ENCODE results near the gene GMDS.

The GMDS gene

DNA sequence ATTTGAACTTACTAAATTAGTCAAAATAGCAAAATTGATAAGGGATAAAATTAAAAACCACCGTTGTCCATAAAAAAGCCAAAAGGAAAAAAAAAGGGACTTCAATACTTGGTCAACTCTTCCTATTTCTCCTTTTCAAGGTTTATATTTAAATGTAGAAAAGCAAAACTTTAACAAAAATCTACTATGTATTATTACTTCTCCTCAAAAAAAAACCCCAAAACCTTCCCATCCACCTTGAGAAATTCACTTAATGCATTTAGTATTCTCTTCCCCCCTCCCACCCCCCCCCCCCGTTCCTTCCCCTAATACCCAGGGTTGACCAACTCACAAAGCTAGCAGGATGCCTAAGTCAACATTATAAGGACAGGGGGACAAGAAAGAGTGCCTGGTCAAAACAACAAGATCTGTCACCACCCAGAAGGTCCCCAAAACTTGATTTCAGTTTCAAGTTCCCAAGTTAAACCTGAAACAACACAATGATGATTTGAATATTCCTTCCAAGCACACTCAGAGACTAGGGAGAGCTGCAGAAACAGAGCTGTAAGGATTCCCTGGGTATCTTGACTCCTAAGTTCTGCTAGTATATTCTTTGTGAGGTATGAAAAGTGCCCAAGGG lies 14.6 kb downstream of the GMDS start:
- peak overlapping the region; percentile 8; the same call in 1 of the 2 replicates for H3K4me3 ChIP-seq (ENCODE audit: low read depth, low read length)
- peak; percentile 73 for DNase-seq (ENCODE audit: low read depth)
- TF ChIP-seq, protein P1, sequence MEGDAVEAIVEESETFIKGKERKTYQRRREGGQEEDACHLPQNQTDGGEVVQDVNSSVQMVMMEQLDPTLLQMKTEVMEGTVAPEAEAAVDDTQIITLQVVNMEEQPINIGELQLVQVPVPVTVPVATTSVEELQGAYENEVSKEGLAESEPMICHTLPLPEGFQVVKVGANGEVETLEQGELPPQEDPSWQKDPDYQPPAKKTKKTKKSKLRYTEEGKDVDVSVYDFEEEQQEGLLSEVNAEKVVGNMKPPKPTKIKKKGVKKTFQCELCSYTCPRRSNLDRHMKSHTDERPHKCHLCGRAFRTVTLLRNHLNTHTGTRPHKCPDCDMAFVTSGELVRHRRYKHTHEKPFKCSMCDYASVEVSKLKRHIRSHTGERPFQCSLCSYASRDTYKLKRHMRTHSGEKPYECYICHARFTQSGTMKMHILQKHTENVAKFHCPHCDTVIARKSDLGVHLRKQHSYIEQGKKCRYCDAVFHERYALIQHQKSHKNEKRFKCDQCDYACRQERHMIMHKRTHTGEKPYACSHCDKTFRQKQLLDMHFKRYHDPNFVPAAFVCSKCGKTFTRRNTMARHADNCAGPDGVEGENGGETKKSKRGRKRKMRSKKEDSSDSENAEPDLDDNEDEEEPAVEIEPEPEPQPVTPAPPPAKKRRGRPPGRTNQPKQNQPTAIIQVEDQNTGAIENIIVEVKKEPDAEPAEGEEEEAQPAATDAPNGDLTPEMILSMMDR (IDR thresholded peaks at IDR 0.05; ENCODE audit: insufficient read depth, low read depth, low read length, missing control alignments) = no peak

DNA sequence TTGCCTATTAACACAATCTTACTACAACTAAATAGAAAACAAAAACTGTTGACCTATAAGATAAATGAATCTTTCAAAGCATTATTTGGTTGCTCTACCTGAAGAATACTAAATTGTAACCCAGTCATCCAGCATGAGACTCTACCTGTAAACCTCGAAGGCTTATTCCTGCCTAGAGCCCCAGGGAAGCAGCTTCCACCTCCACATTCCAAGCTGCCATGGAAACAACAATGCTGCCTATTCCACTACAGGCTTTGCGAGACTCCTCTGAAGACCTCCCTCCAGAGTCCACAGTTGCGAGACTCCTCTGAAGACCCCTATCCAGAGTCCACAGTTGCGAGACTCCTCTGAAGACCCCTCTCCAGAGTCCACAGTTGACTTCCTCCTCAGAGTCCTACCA lies 15.7 kb downstream of the GMDS start:
- TF ChIP-seq, protein P1 (IDR thresholded peaks at IDR 0.05; ENCODE audit: insufficient read depth, low read depth, low read length, missing control alignments) = no peak
- DNase-seq (ENCODE audit: low read depth) = no peak
- H3K4me3 ChIP-seq (ENCODE audit: low read depth, low read length) = no peak overlapping the region

DNA sequence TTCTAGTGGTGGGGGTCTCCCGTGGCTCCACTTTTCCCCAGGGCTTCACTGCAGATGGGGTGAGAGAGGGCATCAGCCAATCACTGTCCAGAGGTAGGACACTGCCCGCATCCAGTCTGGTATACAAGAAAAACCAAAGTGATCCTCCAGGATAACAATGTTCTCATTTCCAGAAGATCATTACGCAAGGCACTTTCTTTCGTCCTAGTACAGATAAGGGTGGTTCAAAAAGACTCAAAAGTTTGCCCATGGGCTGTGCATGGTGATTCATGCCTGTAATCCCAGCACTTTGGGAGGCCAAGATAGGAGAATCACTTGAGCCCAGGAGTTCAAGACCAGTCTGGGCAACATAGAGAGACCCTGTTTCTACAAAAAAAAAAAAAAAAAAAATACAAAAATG lies 16.4 kb downstream of the GMDS start:
- no peak overlapping the region for H3K4me3 ChIP-seq (ENCODE audit: low read depth, low read length)
- TF ChIP-seq, protein P1 (IDR thresholded peaks at IDR 0.05; ENCODE audit: insufficient read depth, low read depth, low read length, missing control alignments) = no peak
- DNase-seq (ENCODE audit: low read depth) = no peak

DNA sequence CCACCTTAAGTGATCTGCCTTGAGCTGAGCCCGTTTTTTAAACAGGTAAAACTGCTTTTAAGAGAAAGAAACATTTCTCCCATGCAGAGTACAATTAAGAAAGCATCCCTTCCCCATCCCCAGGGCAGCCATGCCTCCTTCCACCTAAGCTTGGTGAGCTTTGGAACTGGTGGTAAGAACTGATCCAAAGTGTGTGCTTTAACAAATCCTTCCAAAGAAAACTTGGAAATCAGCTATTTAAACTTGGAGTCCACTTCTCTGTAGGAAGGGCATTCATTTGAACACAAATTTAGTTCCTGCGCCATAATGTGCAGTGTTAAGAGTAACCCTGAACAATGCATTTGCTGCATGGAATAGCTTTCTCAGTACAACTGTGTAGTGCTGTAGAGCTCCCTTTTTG lies 17.0 kb downstream of the GMDS start:
- no peak for DNase-seq (ENCODE audit: low read depth)
- no peak overlapping the region for H3K4me3 ChIP-seq (ENCODE audit: low read depth, low read length)
- TF ChIP-seq, protein P1 (IDR thresholded peaks at IDR 0.05; ENCODE audit: insufficient read depth, low read depth, low read length, missing control alignments) = no peak

DNA sequence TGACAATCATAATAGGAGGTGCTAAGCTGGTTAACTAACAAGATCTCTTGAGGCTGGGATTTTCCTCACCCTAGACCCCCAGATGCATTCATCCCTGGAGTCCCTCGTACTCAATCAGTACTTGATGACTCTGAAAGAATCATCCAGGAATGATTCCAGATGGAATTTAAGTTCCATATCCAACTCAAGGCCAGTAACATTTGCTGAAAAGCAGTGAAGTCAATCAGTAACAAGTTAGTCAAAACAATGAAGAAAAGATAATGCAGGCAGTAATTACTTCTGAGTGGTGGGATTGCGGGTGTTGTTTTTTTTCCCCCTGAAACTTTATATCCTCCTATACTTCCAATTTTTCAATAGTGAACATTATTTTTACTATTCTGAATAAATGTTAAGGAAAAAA lies 18.6 kb downstream of the GMDS start:
- no peak overlapping the region for H3K4me3 ChIP-seq (ENCODE audit: low read depth, low read length)
- TF ChIP-seq, protein P1 (IDR thresholded peaks at IDR 0.05; ENCODE audit: insufficient read depth, low read depth, low read length, missing control alignments) = no peak
- DNase-seq (ENCODE audit: low read depth) = no peak

DNA sequence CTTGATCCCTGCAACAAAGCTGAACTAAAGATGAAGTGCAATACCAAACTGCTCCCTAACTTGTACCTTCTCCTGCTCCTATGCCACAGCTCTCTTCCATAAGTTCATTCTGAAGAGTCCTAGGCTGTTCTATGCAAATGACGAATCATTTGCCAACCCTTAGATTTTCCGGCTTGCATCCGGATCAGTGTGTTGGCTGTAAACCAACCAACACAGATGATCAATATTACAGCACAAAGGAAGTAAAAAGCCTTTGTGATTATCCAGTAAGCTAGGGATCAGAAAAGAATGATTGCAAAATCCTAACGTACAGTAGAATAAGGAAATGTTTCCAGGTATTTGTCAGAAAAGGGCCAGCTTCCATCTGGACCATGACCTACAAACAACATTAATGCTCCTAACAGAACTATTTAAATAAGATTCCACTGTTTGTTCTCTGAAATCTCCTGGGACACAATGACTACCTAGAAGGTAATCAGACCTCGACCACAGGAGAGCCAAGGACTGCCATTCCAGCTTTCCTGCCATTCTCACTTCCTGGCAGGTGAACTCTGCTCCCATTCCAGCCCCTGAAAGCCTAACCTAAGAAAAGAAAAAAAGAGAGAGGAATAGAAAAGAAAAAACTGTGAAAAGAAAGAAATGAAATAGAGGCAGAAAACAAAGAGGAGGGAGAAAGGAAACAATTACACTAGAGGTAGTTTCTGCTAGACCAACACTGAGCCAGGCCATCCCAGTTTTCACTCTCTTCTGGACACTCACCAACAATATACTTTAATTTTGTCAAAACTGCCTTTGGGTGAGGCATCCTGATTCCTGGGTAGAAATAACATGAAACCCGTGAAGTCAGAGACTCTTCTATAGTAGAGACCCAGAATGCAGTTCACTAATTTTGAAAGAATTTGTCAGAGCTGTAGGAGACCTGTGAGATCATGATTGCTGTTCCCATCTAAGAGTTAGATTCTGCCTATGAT lies 19.7 kb downstream of the GMDS start:
- no peak for DNase-seq (ENCODE audit: low read depth)
- H3K4me3 ChIP-seq (ENCODE audit: low read depth, low read length) = no peak overlapping the region
- TF ChIP-seq, protein P1 (IDR thresholded peaks at IDR 0.05; ENCODE audit: insufficient read depth, low read depth, low read length, missing control alignments) = no peak
